ENCODE measurements around the gene SLCO2B1. TPM values are rescaled to one million over a fixed set of nuclear protein-coding genes. Genes with fewer than 3 reads are reported as not detected.

The SLCO2B1 gene
- total and polyA plus RNA-seq, 11 donors: 4.7 to 167 (median 15.8) TPM

DNA sequence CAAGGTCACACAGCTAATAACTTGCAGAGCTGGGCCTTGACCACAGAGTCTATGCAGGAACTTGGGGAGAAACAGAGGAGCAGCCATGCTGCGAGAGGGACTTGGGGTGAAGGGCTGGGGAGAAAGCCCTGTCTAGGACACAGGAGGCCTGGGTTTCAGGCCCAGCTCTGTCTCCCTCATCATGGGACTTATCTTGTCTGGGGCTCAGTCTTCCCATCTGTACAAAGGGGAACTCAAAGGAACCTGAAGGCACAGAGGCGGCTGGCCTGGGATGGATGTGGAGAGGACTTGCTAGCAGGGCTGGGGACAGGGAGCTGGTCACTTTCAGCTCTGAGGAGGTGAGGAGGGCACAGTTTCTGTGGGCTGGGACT, 52.7 kb downstream of the SLCO2B1 start:
- Histone ChIP-seq H3K9me3 (no peaks in the 10 kb centered on the region), H3K27ac (peak overlapping the region in 1 of 12 donors; percentile 37), H3K36me3 (peaks cover 0 to 39% (median 0%) of the 10 kb centered on the region in 9 donors), H3K27me3 (peaks cover 0 to 3% (median 0%) of the 10 kb centered on the region in 9 donors), H3K4me1 (peaks cover 0 to 9% (median 2%) of the 10 kb centered on the region in 12 donors), H3K4me3 (no peak overlapping the region)
- intact Hi-C loops (cut with DNase I): loop anchor here in 9 of 10 donors (1.0 to 2.0 kb wide), 6 partner anchors 45 to 275 kb away; no protein-coding TSS in a partner anchor
- ATAC-seq (no peak), DNase-seq (no peak)
- WGBS, 4 donors: 94 to 100% (median 97%) methylated on average over 2 of the region's 2 CpGs
- TF ChIP-seq, protein P1, sequence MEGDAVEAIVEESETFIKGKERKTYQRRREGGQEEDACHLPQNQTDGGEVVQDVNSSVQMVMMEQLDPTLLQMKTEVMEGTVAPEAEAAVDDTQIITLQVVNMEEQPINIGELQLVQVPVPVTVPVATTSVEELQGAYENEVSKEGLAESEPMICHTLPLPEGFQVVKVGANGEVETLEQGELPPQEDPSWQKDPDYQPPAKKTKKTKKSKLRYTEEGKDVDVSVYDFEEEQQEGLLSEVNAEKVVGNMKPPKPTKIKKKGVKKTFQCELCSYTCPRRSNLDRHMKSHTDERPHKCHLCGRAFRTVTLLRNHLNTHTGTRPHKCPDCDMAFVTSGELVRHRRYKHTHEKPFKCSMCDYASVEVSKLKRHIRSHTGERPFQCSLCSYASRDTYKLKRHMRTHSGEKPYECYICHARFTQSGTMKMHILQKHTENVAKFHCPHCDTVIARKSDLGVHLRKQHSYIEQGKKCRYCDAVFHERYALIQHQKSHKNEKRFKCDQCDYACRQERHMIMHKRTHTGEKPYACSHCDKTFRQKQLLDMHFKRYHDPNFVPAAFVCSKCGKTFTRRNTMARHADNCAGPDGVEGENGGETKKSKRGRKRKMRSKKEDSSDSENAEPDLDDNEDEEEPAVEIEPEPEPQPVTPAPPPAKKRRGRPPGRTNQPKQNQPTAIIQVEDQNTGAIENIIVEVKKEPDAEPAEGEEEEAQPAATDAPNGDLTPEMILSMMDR (IDR thresholded peaks at IDR 0.05): no peak
- TF ChIP-seq POLR2A (IDR thresholded peaks at IDR 0.05): no peak

DNA sequence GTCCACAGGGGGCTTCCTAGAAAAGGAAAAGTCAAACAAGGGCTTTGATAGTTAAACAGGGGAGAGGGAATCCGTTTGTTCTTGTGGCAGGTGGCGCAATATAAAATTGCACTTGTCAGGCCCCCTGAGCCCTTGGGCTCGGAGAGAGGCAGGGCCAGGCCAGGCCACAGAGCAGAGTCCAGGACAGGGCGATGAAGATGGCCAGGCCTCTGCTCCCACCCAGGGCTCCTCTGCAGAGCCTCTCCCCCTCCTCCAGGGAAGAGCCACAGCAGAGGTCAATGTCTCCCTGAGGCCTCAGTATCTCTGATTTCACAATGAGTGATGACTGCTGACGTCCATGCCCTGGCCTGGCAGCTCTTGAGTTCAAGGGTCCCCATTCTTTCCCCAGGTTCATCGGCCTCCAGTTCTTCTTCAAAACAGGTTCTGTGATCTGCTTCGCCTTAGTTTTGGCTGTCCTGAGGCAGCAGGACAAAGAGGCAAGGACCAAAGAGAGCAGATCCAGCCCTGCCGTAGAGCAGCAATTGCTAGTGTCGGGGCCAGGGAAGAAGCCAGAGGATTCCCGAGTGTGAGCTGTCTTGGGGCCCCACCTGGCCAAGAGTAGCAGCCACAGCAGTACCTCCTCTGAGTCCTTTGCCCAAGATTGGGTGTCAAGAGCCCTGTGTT, 53.2 kb downstream of the SLCO2B1 start:
- WGBS, 4 donors: 85 to 90% (median 86%) methylated on average over 10 of the region's 10 CpGs
- Histone ChIP-seq H3K9me3 (no peaks in the 10 kb centered on the region), H3K36me3 (peaks cover 0 to 34% (median 0%) of the 10 kb centered on the region in 9 donors), H3K27ac (peak overlapping the region in 1 of 12 donors; percentile 37), H3K4me1 (peaks cover 0 to 9% (median 2%) of the 10 kb centered on the region in 12 donors), H3K4me3 (no peak overlapping the region), H3K27me3 (peaks cover 0 to 5% (median 0%) of the 10 kb centered on the region in 9 donors)
- TF ChIP-seq, protein P1 (IDR thresholded peaks at IDR 0.05): no peak
- no peak for ATAC-seq
- intact Hi-C loops (cut with DNase I): loop anchor here in 8 of 10 donors (1.0 to 2.0 kb wide), 5 partner anchors 45 to 275 kb away; no protein-coding TSS in a partner anchor
- DNase-seq: no peak

GRCh38 chr11:75204685-75205563, 54.0 kb downstream of the SLCO2B1 start:
- H3K9me3 ChIP-seq: no peaks in the 10 kb centered on the region
- H3K27me3 ChIP-seq: peaks cover 0 to 8% (median 0%) of the 10 kb centered on the region in 9 donors
- DNase-seq (peak; percentile 87 to 94 (median 88)), ATAC-seq (peak; percentile 90 to 96 (median 95))
- peaks cover 0 to 27% (median 0%) of the 10 kb centered on the region in 9 donors for H3K36me3 ChIP-seq
- no peak for TF ChIP-seq POLR2A (IDR thresholded peaks at IDR 0.05)
- TF ChIP-seq, protein P1 (IDR thresholded peaks at IDR 0.05): peak; percentile 87 to 97 (median 92)
- H3K4me1 ChIP-seq: peaks cover 0 to 9% (median under 1%) of the 10 kb centered on the region in 12 donors
- no peak overlapping the region for H3K4me3 ChIP-seq
- intact Hi-C loops (cut with DNase I): loop anchor here (1.0 to 5.0 kb wide), 8 partner anchors 37 to 276 kb away; partner anchors contain the start of gene TPBGL (in 3 of the 10)
- 29 to 42% (median 30%) methylated on average over 5 to 9 of the region's 9 CpGs for WGBS, 4 donors
- peak overlapping the region in 1 of 12 donors; percentile 37 for H3K27ac ChIP-seq

Measured in heart left ventricle (tissue), 16 donors.